Gastroesophageal sphincter (tissue), 3 donors: ENCODE measurements around the gene PTGES2.

Source experiments
- POLR2A ChIP-seq, 2 donors: fragments of 450-650 bp; IDR thresholded peaks; one replicate each; pipeline ENCODE4 v1.6.1; 2017; ENCODE audit warnings: antibody characterized with exemption in 2 of 2, mild to moderate bottlenecking in 2 of 2, moderate library complexity in 1 of 2
- POLR2AphosphoS5 ChIP-seq: sonication (generic); formaldehyde crosslinking; IDR thresholded peaks from one replicate; pipeline ENCODE4 v1.6.1; 2017; ENCODE audit warnings: antibody characterized with exemption
- TF ChIP-seq, protein P1 (sequence below), 4 experiments: fragments of 200-600 bp in 2 of 4; fragments of 450-650 bp in 2 of 4; sonication (generic) in 1 of 4; IDR thresholded peaks; one replicate each; pipeline ENCODE4 v1.5.1; 2017 to 2019; ENCODE audit warnings: antibody characterized with exemption in 4 of 4, mild to moderate bottlenecking in 2 of 4, moderate library complexity in 2 of 4

DNA sequence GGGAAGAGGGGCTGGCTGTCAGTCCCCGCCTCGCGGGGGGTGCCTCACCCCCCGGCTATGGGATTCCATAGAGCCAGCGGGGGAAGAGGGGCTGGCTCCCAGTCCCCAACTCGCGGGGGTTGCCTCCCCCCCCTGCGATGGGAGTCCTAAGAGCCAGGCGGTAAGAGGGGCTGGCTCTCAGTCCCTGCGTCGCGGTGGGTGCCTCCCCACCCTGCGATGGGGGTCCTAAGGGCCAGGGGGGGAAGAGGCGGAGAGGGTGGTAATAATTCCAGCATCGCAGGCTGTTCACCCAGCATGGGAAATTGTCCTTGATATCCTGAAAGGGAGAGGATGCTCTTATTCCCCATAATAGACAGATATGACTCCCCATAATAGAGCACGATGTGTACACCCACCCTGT lies 12.1 kb upstream of the PTGES2 start:
- TF ChIP-seq, protein P1, sequence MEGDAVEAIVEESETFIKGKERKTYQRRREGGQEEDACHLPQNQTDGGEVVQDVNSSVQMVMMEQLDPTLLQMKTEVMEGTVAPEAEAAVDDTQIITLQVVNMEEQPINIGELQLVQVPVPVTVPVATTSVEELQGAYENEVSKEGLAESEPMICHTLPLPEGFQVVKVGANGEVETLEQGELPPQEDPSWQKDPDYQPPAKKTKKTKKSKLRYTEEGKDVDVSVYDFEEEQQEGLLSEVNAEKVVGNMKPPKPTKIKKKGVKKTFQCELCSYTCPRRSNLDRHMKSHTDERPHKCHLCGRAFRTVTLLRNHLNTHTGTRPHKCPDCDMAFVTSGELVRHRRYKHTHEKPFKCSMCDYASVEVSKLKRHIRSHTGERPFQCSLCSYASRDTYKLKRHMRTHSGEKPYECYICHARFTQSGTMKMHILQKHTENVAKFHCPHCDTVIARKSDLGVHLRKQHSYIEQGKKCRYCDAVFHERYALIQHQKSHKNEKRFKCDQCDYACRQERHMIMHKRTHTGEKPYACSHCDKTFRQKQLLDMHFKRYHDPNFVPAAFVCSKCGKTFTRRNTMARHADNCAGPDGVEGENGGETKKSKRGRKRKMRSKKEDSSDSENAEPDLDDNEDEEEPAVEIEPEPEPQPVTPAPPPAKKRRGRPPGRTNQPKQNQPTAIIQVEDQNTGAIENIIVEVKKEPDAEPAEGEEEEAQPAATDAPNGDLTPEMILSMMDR (IDR thresholded peaks at IDR 0.05) = no peak
- TF ChIP-seq POLR2A (IDR thresholded peaks at IDR 0.05) = no peak
- no peak for TF ChIP-seq POLR2AphosphoS5
